HepG2 (cell line): ENCODE results near the gene TNFRSF6B. TPM values are rescaled to one million over a fixed set of nuclear protein-coding genes. Genes with fewer than 3 reads are reported as not detected.

Experiments
- ATF6 ChIP-seq: sonication (generic); formaldehyde crosslinking; conservative IDR thresholded peaks from 2 replicates; pipeline ENCODE4 v1.4.0; 2020; ENCODE audit warnings: missing genetic modification reagents
- FOSL2 ChIP-seq: sonication (generic); formaldehyde crosslinking; IDR thresholded peaks from 2 replicates; pipeline ENCODE4 v1.4.0; 2020; ENCODE audit warnings: missing genetic modification reagents
- FOXA3 ChIP-seq: IDR thresholded peaks from 2 replicates; pipeline ENCODE4 v1.6.1; 2016; ENCODE audit warnings: missing genetic modification reagents, missing compliant biosample characterization
- FOXO1 ChIP-seq: sonication (generic); formaldehyde crosslinking; IDR thresholded peaks from 2 replicates; pipeline ENCODE4 v1.4.0; 2020; ENCODE audit warnings: missing genetic modification reagents
- HIVEP1 ChIP-seq: sonication (generic); formaldehyde crosslinking; IDR thresholded peaks from 2 replicates; pipeline ENCODE4 v1.4.0; 2020; ENCODE audit warnings: mild to moderate bottlenecking, missing genetic modification reagents
- HOXA9 ChIP-seq: sonication (generic); formaldehyde crosslinking; IDR thresholded peaks from 2 replicates; pipeline ENCODE4 v1.8.1; 2022; ENCODE audit warnings: missing genetic modification reagents, mild to moderate bottlenecking, moderate library complexity, borderline replicate concordance
- KMT2B ChIP-seq: IDR thresholded peaks from 2 replicates; pipeline ENCODE4 v1.6.1; 2016; ENCODE audit warnings: missing genetic modification reagents, missing compliant biosample characterization
- NR2F6 ChIP-seq, 2 experiments: IDR thresholded peaks; 2 replicates each; pipeline ENCODE4 v1.6.1; 2016; ENCODE audit warnings: antibody characterized with exemption in 1 of 2, mild to moderate bottlenecking in 1 of 2
- NR3C1 ChIP-seq: sonication (generic); formaldehyde crosslinking; IDR thresholded peaks from 2 replicates; pipeline ENCODE4 v1.4.0; 2020; ENCODE audit warnings: missing genetic modification reagents
- POLR2A ChIP-seq, 2 experiments: IDR thresholded peaks; 2 replicates each; pipeline ENCODE4 v1.6.1; 2011; ENCODE audit warnings: low read depth in 2 of 2, low read length in 2 of 2, mild to moderate bottlenecking in 1 of 2, moderate library complexity in 1 of 2; ENCODE audit not compliant: insufficient read depth in 1 of 2
- SALL1 ChIP-seq: sonication (generic); formaldehyde crosslinking; IDR thresholded peaks from 2 replicates; pipeline ENCODE4 v1.8.0; 2022; ENCODE audit warnings: mild to moderate bottlenecking, missing genetic modification reagents
- SETDB1 ChIP-seq: sonication (generic); formaldehyde crosslinking; IDR thresholded peaks from 2 replicates; pipeline ENCODE4 v1.5.1; 2020; ENCODE audit warnings: missing genetic modification reagents, mild to moderate bottlenecking, borderline replicate concordance
- SMAD3 ChIP-seq: sonication (generic); formaldehyde crosslinking; IDR thresholded peaks from 2 replicates; pipeline ENCODE4 v1.4.0; 2020; ENCODE audit warnings: missing genetic modification reagents
- SMARCE1 ChIP-seq: fragments of 450-650 bp; IDR thresholded peaks from 2 replicates; pipeline ENCODE4 v1.6.1; 2017; ENCODE audit warnings: borderline replicate concordance
- THAP8 ChIP-seq: sonication (generic); formaldehyde crosslinking; IDR thresholded peaks from 2 replicates; pipeline ENCODE4 v1.5.1; 2020; ENCODE audit warnings: missing genetic modification reagents, mild to moderate bottlenecking, borderline replicate concordance
- YEATS4 ChIP-seq: sonication (generic); formaldehyde crosslinking; IDR thresholded peaks from 2 replicates; pipeline ENCODE4 v1.4.0; 2020; ENCODE audit warnings: missing genetic modification reagents, borderline replicate concordance
- ZFAT ChIP-seq: sonication (generic); formaldehyde crosslinking; conservative IDR thresholded peaks from 2 replicates; pipeline ENCODE4 v1.8.1; 2023; ENCODE audit warnings: missing genetic modification reagents, inconsistent platforms
- ZKSCAN1 ChIP-seq: fragments of 150-350 bp; IDR thresholded peaks from 2 replicates; pipeline ENCODE4 v1.6.1; 2014; ENCODE audit warnings: low read length
- ZNF24 ChIP-seq: fragments of 450-650 bp; IDR thresholded peaks from 2 replicates; pipeline ENCODE4 v1.6.1; 2017; ENCODE audit warnings: antibody characterized with exemption, mild to moderate bottlenecking
- ZNF275 ChIP-seq: sonication (generic); formaldehyde crosslinking; IDR thresholded peaks from 2 replicates; pipeline ENCODE4 v1.8.0; 2022; ENCODE audit warnings: missing genetic modification reagents, mild to moderate bottlenecking, inconsistent platforms, borderline replicate concordance
- ZNF282 ChIP-seq: fragments of 450-650 bp; IDR thresholded peaks from 2 replicates; pipeline ENCODE4 v1.6.1; 2018; ENCODE audit not compliant: partially characterized antibody
- ZNF382 ChIP-seq: sonication (generic); formaldehyde crosslinking; IDR thresholded peaks from 2 replicates; pipeline ENCODE4 v1.5.0; 2020; ENCODE audit warnings: missing genetic modification reagents, mild to moderate bottlenecking, borderline replicate concordance
- ZNF503 ChIP-seq: sonication (generic); formaldehyde crosslinking; IDR thresholded peaks from 2 replicates; pipeline ENCODE4 v1.4.0; 2020; ENCODE audit warnings: missing genetic modification reagents
- ZNF557 ChIP-seq: sonication (generic); formaldehyde crosslinking; IDR thresholded peaks from 2 replicates; pipeline ENCODE4 v1.4.0; 2020; ENCODE audit warnings: missing genetic modification reagents
- ZNF660 ChIP-seq: sonication (generic); formaldehyde crosslinking; IDR thresholded peaks from 2 replicates; pipeline ENCODE4 v1.5.1; 2020; ENCODE audit warnings: mild to moderate bottlenecking, low read depth, missing genetic modification reagents, borderline replicate concordance
- ZNF878 ChIP-seq: sonication (generic); formaldehyde crosslinking; IDR thresholded peaks from 2 replicates; pipeline ENCODE4 v1.8.1; 2023; ENCODE audit warnings: mild to moderate bottlenecking, missing genetic modification reagents, moderate library complexity
- polyA plus RNA-seq, 8 experiments: library from polyadenylated mRNA; depleted of rRNA in 3 of 8; stranded (reverse) in 7 of 8; unstranded in 1 of 8; fragments of >200 nt; fragmentation: Illumina TruSeq in 4 of 8; extraction: Trizol in 4 of 8; gene quantifications; 2 replicates each; pipeline versions ENCODE4 v1.2.1 to v1.2.3, GENCODE V29; 2011 to 2016; ENCODE audit warnings: low read depth in 4 of 8, missing spikeins in 1 of 8, mixed read lengths in 1 of 8; ENCODE audit not compliant: insufficient read depth in 1 of 8
- total RNA-seq, 5 experiments: library from RNA; depleted of rRNA; stranded (reverse); fragments of >200 nt; fragmentation: Illumina TruSeq; extraction: Trizol; gene quantifications; 2 replicates each; pipeline ENCODE4 v1.2.3, GENCODE V29; 2016; ENCODE audit warnings: low read depth in 1 of 5

The TNFRSF6B gene
- total and polyA plus RNA-seq, 2 of the 13 experiments (the other 11 are each of a cell fraction or from before 2014, with no cell fraction given): 0.24 TPM; not detected in 1

- TF ChIP-seq HIVEP1: peak; percentile 99
- TF ChIP-seq YEATS4 (CRISPR knock-in tag): peak; percentile 99
- TF ChIP-seq ZNF282: no peak
- TF ChIP-seq NR2F6 (IDR thresholded peaks at IDR 0.05): no peak; the same call in 1 of the 2 replicates
- TF ChIP-seq NR2F6 (CRISPR knock-in tag; IDR thresholded peaks at IDR 0.05): peak; percentile 87
- peak in 1 of 2 experiments; percentile 84; a peak in 2 of 4 replicates for TF ChIP-seq POLR2A (IDR thresholded peaks at IDR 0.05; ENCODE audit: insufficient read depth in 1 of 2, low read depth in 2 of 2, low read length in 2 of 2)
- TF ChIP-seq HOXA9 (CRISPR knock-in tag): no peak
- TF ChIP-seq ATF6 (CRISPR knock-in tag): peak; percentile 78
- peak; percentile 98 for TF ChIP-seq ZNF503 (CRISPR knock-in tag)
- TF ChIP-seq THAP8 (CRISPR knock-in tag): peak; percentile 96
- TF ChIP-seq ZNF557 (CRISPR knock-in tag): peak; percentile 95; the same call in 1 of the 2 replicates
- TF ChIP-seq ZNF275 (CRISPR knock-in tag): peak; percentile 99
- no peak for TF ChIP-seq SMARCE1
- peak; percentile 89 for TF ChIP-seq KMT2B
- TF ChIP-seq ZNF660 (CRISPR knock-in tag): no peak; the same call in 1 of the 2 replicates
- TF ChIP-seq FOXA3: peak; percentile 87
- no peak for TF ChIP-seq SETDB1 (CRISPR knock-in tag)
- peak; percentile 97 for TF ChIP-seq SALL1 (CRISPR knock-in tag)
- peak; percentile 79; the same call in 1 of the 2 replicates for TF ChIP-seq ZFAT (CRISPR knock-in tag)
- TF ChIP-seq ZKSCAN1: no peak
- TF ChIP-seq ZNF878: 0 out of 2 replicates have a peak, but pooled peaks have one; percentile 59
- TF ChIP-seq NR3C1 (CRISPR knock-in tag): peak; percentile 87; the same call in 1 of the 2 replicates
- TF ChIP-seq ZNF24: peak; percentile 16; the same call in 1 of the 2 replicates
- TF ChIP-seq FOSL2: peak; percentile 72
- TF ChIP-seq SMAD3: peak; percentile 95
- no peak for TF ChIP-seq ZNF382 (CRISPR knock-in tag)
- peak; percentile 81 for TF ChIP-seq FOXO1 (CRISPR knock-in tag)
Observed at GRCh38 chr20:63740627-63741353, 44.3 kb downstream of the TNFRSF6B start (continued).
